NCI-H82 (cell line): ENCODE measurements around the gene RIC8A.
"Not testable (repeated sequence)": the region's sequence is repeated elsewhere in the genome, so short reads cannot be mapped to it uniquely, and the experiment has no call there.

Experiments used
- DNase-seq: peaks from one replicate; lab custom pipeline; 2025; lab: John Stamatoyannopoulos, UW

RIC8A gene

DNA sequence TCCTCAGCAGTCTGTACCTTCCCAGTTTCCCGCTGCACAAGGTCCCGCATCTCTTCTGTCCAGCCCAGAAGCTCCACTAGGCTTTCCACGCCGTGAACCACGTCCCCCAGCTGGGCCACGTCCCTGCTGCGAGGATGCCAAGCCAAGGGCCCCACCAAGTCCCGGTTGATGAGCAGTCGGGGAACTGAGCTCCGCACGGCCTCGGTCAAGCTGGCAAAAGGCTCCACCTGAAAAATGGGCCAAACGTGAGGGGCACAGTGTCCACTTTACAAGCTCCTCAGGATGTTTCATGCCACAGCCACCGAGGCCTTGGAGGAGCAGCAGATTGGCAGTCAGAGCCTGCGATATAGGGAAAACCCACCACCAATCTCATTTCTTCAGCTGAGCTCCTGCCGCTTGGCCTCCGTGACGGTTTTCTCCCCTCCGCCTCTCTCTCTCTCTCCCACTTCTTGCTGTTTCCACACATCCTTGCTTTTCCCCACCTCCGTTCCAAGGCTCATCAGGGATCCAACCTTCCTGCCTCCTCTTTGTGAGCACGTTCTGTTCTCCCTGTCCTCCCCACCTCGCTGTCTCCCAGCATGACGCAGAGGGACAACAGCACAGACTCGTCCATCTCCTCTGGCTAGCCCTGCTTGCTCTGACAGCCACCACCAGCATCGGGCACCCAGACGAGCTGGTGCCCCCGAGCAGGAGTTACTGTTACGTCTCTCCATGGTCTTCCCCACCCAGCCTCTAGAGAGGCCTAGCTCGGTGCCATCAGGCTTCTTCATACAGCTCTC lies 11.5 kb downstream of the RIC8A start:
- no peak for DNase-seq

DNA sequence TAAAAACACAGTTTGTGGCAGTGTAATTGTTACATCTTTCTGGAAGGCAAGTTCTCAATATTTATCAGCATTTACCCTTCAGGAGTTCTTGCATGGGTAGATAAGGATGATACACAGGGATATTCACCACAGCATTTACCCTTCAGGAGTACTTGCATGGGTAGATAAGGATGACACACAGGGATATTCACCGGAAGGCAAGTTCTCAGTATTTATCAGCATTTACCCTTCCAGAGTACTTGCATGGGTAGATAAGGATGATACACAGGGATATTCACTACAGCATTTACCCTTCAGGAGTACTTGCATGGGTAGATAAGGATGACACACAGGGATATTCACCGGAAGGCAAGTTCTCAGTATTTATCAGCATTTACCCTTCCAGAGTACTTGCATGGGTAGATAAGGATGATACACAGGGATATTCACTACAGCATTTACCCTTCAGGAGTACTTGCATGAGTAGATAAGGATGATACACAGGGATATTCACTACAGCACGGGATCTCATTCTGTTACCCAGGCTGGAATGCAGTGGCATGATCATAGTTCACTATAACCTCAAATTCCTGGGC lies 13.2 kb downstream of the RIC8A start:
- not testable (repeated sequence) for DNase-seq

- no peak for DNase-seq
These were observed 14.0 kb downstream of the RIC8A start for GRCh38 chr11:221539-221938.

GRCh38 chr11:221998-222789 lies 14.7 kb downstream of the RIC8A start:
- no peak for DNase-seq

DNA sequence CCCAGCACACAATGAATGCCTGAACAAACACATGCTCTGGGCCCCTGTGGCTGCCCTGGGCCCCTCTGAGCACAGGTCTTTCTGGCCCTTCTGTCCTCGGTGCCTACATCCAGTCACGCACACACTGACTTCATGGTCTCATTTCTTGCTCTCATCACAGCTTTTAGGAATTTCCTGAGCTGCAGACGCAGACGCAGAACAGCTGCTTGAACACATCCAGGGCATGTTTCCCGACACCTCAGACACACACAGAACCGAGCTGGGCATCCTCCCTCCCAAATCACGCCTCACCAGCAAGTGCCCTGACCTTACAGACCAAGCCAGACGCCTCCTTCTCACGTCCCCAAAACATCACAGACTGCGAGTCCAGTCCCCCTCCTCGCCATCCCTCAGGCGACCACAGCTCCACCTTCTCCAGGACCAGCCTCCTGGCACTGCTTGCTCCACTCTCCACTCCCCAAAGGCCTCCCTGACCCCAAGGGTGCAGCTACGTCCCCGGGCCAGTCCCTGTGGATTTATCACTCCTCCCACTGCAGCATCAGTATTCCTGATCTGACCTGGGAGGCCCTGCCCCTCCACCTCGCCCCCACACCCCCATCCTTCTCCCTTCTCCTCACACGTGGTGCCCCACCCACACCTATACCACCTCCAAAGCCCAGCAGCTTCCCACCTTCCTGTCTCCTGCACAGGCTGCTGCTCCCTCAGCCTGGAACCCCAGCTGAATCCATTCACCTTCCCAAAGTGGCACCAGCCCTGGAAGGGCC lies 15.7 kb downstream of the RIC8A start:
- DNase-seq = no peak

DNA sequence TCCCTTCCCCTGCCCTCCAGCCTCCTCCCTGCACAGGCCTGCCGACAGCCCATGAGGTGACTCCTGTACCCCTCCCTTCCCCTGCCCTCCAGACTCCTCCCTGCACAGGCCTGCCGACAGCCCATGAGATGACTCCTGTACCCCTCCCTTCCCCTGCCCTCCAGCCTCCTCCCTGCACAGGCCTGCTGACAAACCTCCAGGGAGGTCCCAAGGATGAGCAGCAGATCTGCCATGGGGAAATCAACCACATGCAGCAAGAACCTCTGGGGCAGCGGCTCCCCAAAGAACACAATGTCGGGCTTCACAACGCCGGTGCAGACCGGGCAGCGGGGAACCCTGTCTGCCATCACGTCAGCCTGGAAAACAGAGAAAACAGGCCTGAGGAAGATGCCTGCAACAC lies 16.4 kb downstream of the RIC8A start:
- no peak for DNase-seq

DNA sequence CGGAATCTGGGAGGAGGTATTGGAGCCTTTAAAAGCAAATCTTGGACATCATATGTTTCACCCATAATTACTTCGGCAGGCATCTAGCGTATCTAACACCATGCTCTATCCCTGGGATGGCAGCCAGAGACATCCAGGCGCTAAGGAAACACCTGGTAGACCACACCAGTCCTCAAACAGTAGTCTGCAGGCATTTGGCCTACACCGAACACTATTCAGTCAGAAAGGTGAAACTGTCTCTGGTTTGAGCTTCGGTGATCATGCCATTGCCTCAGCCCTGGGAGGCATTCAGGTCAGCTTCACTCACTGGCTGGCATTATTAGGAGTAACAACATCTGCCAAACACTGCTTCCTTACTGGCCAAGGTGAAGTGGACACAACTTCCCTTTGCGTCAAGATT lies 16.9 kb downstream of the RIC8A start:
- DNase-seq = no peak

DNA sequence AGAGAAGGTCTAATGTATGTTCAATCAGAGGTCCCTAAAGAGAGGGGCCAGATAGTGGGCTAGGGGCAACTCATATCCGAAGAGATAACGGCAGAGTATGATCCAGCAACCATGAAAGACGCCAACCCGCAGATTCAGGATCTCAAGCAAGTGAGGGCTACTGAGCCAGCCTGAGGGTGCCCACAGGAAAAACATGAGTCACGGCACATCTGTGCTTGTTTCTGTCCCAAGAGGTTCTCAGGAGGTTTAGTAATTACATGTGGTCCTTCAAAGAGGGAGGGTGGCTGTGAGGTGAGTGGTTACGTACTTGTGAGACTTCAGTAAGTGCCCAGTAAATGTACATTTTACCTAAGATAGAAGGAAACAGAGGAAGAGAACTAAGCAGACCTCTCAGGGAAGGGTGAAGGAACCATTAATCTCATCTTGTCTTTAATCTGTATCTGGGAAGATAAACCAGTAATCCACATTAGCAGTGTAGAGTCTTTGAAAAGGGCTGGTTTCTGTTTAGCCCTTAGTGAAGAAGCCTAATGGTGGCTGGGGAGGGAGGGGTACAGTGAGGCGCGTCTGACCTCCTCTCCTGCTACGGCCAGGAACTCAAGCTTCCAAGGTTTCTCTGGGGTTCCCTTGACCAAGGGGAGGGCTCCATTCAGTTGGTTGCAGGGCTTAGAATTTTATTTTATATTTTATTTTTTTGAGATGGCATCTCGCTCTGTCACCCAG lies 18.4 kb downstream of the RIC8A start:
- DNase-seq = peak; percentile 80

DNA sequence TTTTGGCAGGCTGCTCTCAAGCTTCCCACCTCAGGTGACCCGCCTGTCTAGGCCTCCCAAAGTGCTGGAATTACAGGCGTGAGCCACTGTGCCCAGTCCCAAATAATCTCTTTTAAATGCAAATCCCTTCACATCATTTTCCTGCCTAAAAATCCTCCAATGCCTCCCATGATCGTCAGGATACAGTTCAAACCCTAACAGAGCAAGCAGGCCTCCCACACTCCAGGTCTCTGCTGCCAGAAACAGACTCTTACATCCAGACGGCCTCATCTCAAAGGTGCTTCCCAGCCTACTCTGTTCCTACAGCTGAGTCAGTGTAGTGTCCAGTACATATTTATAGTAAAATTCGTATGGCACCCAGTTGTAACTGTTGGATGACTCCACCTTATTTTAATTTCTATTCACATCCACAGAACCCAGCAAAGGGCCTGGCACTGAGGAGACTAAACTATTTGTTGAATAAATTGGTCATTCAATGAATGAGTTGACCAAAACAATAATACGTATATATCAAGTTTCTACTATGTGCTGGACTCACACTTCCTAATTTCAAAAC lies 20.4 kb downstream of the RIC8A start:
- peak; percentile 40 for DNase-seq

DNA sequence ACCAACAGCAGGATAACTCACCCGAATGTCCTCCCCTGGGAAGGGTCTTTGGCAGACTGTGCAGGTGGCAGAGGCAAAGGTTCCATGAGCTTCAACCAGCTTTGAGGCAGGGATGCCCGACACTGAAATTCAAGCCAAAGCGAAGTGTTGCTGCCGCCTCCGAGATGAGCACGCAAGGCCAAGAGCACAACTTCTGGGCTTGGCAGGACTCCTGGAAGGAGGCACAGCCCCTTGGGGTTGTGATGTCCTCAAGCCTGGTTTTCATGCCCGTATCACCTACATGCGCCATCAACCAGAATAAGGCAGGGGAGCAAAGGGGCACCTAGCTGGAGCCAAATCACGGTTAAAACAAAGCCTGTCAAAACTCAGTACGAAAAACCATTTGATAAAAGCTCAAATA lies 22.9 kb downstream of the RIC8A start:
- no peak for DNase-seq

DNA sequence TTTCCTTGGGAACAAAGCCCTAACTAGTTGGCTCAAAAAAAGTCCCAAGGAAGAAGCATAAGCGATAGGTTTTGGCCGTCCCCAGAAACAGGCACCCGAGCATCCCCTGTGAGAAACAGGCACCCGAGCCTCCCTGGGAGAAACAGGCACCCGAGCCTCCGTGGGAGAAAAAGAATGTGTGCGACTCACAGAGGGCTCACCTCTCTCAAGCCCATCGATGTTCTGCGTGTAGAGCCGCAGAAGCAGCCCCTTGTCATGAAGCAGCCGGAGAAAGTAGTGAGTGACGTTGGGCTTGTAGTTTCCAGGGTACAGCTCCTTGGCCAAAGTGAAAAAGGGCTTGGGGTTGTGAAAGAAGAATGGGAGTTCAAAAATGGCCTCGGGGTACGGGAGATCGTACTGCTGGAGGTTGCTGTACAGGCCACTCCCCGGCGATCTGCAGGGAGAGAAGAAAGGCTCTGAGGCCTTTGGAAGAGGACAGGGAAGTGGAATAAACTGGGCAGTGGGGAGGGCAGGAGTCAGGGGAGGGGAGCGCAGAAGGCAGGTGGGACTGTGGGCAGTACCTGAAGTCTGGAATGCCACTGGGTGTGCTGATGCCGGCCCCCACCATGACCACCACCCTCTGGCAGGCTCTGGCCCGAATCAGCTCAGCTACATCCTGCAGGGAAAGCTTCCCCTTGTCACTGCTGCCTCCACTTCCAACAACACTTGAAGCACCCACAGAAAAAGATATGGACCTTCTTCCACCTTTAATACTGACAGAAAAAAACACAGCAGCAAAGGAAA lies 25.5 kb downstream of the RIC8A start:
- no peak for DNase-seq

DNA sequence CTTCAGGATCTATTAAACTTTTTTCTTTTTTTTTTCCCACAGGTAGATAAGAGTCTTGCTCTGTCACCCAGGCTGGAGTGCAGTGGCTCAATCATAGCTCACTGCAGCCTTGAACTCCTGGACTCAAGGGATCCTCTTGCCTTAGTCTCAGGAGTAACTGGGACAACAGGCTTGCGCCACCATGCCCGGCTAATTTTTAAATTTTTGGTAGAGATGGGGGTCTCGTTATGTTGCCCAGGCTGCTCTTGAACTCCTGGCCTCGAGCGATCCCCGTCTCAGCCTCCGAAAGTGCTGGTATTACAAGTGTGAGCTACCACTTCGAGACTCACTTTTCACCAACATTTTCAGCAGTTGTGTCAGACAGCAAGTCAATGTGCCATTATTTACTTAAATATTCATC lies 27.7 kb downstream of the RIC8A start:
- no peak for DNase-seq

GRCh38 chr11:235609-235996 lies 28.1 kb downstream of the RIC8A start:
- no peak for DNase-seq

GRCh38 chr11:235997-236773 lies 28.7 kb downstream of the RIC8A start, which contains the start of gene SIRT3:
TSS of gene SIRT3 (minus strand) at chr11:236342. CDS start at chr11:236328, 14 bp downstream.
- DNase-seq = peak; percentile 81

DNA sequence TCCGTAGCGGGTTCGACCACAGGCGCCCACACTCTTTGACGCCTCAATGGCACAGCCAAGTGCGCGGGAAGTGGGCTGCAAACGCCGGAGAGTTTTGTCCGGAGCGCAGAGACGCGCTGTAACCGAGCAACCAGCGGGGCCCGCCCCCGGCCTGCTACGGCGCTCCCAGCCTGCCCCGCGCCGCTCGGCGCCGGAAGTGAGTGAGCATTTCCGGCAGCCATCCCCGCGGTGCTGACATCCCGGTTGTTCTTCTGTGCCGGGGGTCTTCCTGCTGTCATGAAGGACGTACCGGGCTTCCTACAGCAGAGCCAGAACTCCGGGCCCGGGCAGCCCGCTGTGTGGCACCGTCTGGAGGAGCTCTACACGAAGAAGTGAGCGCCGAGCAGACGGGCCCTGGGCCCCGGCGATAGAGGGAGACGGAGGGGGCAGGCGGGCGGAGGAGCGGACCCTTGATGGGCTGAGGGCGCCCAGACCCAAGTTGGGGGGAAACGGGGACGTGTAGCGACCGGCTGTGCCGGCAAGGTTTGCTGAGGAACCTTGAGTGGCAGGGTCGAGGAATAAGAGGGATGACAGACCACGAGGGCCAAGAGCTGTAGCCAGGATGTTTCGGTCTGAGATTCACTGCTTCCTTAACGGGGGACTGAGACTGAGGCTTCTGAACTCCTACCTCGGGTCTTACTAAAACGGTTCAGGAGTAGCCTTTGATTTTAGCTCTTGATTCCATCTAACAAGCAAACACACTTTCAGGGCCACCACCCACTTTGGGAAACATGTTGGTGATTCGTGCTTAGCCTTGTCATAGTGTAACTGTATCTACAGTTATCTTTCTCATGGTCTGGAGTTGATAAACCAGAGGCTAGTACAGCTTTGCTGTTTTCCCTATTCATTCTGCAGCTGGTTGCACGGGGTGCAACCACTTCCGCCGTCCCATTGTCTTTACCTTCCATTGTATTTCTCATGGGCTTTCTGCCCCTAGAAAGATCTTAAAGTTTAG lies 29.6 kb downstream of the RIC8A start, which contains the start of gene PSMD13:
PSMD13 (plus strand) TSS at position 203 of the 994 bp plus-strand sequence; CDS start at position 277, 74 bp downstream.
- peak; percentile 85 for DNase-seq

- DNase-seq = not testable (repeated sequence)
These were observed 30.8 kb downstream of the RIC8A start for GRCh38 chr11:238346-238745.

- DNase-seq = no peak
These were observed 32.8 kb downstream of the RIC8A start for GRCh38 chr11:240315-240714.

DNA sequence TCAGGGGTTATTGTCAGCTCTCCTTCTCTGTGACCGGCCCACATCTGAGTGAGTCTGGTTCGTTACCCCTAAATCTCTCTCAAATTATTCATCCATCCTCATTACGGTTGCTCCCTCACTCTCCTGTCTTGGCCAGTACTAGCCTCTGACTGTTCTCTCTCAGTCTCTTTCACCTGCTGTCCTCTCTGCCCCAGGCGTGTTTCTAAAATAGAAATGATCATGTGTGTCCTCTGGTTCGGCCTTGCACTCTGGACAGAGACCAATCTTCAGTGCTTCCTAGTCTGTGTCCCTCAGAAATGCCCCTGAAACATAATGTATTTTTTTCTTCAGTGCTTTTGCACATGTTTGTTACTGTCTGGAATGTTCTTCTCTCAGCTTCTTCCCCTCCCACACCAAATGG lies 34.1 kb downstream of the RIC8A start:
- no peak for DNase-seq
